GM23338 (cell line): ENCODE results near the gene DENND1B. TPM values are rescaled to one million over a fixed set of nuclear protein-coding genes. Genes with fewer than 3 reads are reported as not detected.

Experiments used
- ATAC-seq: fragments of 200-7000 bp; cut with Tn5 transposase; 3 replicates; pipeline ENCODE4 v1.9.1; 2020
- DNase-seq: peaks from one replicate; pipeline ENCODE4 v3.0.0-alpha.2; 2015; ENCODE audit warnings: low spot score
- H2AFZ ChIP-seq: fragments of 200-600 bp; sonication (generic); 2 replicates; pipeline ENCODE4 v1.8.0; 2016; ENCODE audit warnings: antibody characterized with exemption, mild to moderate bottlenecking, moderate library complexity
- H3F3A ChIP-seq: fragments of 200-600 bp; sonication (generic); replicated peaks from 2 replicates; pipeline ENCODE4 v1.8.0; 2017; ENCODE audit warnings: antibody characterized with exemption, mixed run types, low read depth
- H3K27ac ChIP-seq: fragments of 200-600 bp; sonication (generic); 2 replicates; pipeline ENCODE4 v1.6.1; 2016; ENCODE audit warnings: low read depth
- H3K27me3 ChIP-seq: fragments of 200-600 bp; sonication (generic); 2 replicates; pipeline ENCODE4 v1.8.0; 2016; ENCODE audit warnings: mild to moderate bottlenecking, mixed run types, moderate library complexity; ENCODE audit not compliant: insufficient read depth
- H3K36me3 ChIP-seq: fragments of 200-600 bp; sonication (generic); 2 replicates; pipeline ENCODE4 v1.8.0; 2016; ENCODE audit warnings: mild to moderate bottlenecking; ENCODE audit not compliant: insufficient read depth
- H3K4me1 ChIP-seq: fragments of 200-600 bp; sonication (generic); 2 replicates; pipeline ENCODE4 v1.8.0; 2016; ENCODE audit warnings: mild to moderate bottlenecking, moderate library complexity; ENCODE audit not compliant: insufficient read depth
- H3K4me2 ChIP-seq: fragments of 200-600 bp; sonication (generic); 2 replicates; pipeline ENCODE4 v1.7.1; 2017; ENCODE audit warnings: mixed run types
- H3K4me3 ChIP-seq: fragments of 200-600 bp; sonication (generic); 2 replicates; pipeline ENCODE4 v1.6.1; 2016; ENCODE audit warnings: mixed run types
- H3K79me2 ChIP-seq: fragments of 200-600 bp; sonication (generic); replicated peaks from 2 replicates; pipeline ENCODE4 v1.8.0; 2017; ENCODE audit warnings: mild to moderate bottlenecking; ENCODE audit not compliant: insufficient read depth
- H3K9me2 ChIP-seq: fragments of 200-600 bp; sonication (generic); 2 replicates; pipeline ENCODE4 v1.8.0; 2017; ENCODE audit not compliant: insufficient read depth
- H4K20me1 ChIP-seq: fragments of 200-600 bp; sonication (generic); replicated peaks from 2 replicates; pipeline ENCODE4 v1.8.0; 2017; ENCODE audit warnings: mild to moderate bottlenecking; ENCODE audit not compliant: insufficient read depth
- H3K27ac Mint-ChIP-seq: 2 replicates; pipeline ENCODE4 v1.8.0; 2020; ENCODE audit warnings: inconsistent platforms, mild to moderate bottlenecking, moderate library complexity, mixed read lengths
- H3K27me3 Mint-ChIP-seq: 3 replicates; pipeline ENCODE4 v1.8.0; 2022; ENCODE audit warnings: low read depth, mild to moderate bottlenecking, moderate library complexity, mixed read lengths, inconsistent platforms; ENCODE audit not compliant: insufficient read depth, poor library complexity
- H3K36me3 Mint-ChIP-seq: 3 replicates; pipeline ENCODE4 v1.8.0; 2021; ENCODE audit warnings: low read depth, mild to moderate bottlenecking, inconsistent platforms, moderate library complexity, mixed read lengths
- H3K4me1 Mint-ChIP-seq: 3 replicates; pipeline ENCODE4 v1.8.0; 2020; ENCODE audit warnings: mild to moderate bottlenecking, inconsistent platforms, mixed read lengths
- H3K4me3 Mint-ChIP-seq: 3 replicates; pipeline ENCODE4 v1.8.0; 2021; ENCODE audit warnings: moderate library complexity, mild to moderate bottlenecking, inconsistent platforms, mixed read lengths
- H3K9me3 Mint-ChIP-seq: 3 replicates; pipeline ENCODE4 v1.8.0; 2020; ENCODE audit warnings: moderate library complexity, mild to moderate bottlenecking, inconsistent platforms, mixed read lengths
- CREB1 ChIP-seq: fragments of 250-450 bp; sonication (Bioruptor Pico); IDR thresholded peaks from 2 replicates; pipeline ENCODE4 v1.5.0; 2020; ENCODE audit warnings: low read depth, mild to moderate bottlenecking, moderate library complexity
- ETS1 ChIP-seq: IDR thresholded peaks from 2 replicates; pipeline ENCODE4 v1.6.1; 2016; ENCODE audit warnings: antibody characterized with exemption
- EZH2 ChIP-seq: fragments of 200-600 bp; sonication (generic); IDR thresholded peaks from one replicate; pipeline ENCODE4 v1.8.0; 2017; ENCODE audit warnings: antibody characterized with exemption, mild to moderate bottlenecking, low read depth; ENCODE audit not compliant: unreplicated experiment
- JUNB ChIP-seq: IDR thresholded peaks from one replicate; pipeline ENCODE4 v1.6.1; 2016; ENCODE audit warnings: antibody characterized with exemption; ENCODE audit not compliant: unreplicated experiment
- REST ChIP-seq: IDR thresholded peaks from one replicate; pipeline ENCODE4 v1.6.1; 2018; ENCODE audit warnings: antibody characterized with exemption; ENCODE audit not compliant: unreplicated experiment
- STAT1 ChIP-seq: IDR thresholded peaks from one replicate; pipeline ENCODE4 v1.6.1; 2016; ENCODE audit warnings: antibody characterized with exemption; ENCODE audit not compliant: unreplicated experiment
- ZNF331 ChIP-seq: fragments of 250-450 bp; sonication (Bioruptor Pico); IDR thresholded peaks from 2 replicates; pipeline ENCODE4 v1.5.0; 2020; ENCODE audit warnings: low read depth, mild to moderate bottlenecking, moderate library complexity
- ZNF462 ChIP-seq: fragments of 250-450 bp; sonication (Bioruptor Pico); IDR thresholded peaks from 2 replicates; pipeline ENCODE4 v1.5.0; 2020; ENCODE audit warnings: mild to moderate bottlenecking, moderate library complexity
- polyA plus RNA-seq: library from polyadenylated mRNA; unstranded; fragments of >200 nt; fragmentation: Nextera tagmentation; extraction: Ambion mirVana; gene quantifications from 2 replicates; pipeline ENCODE4 v1.2.1, GENCODE V29; 2016
- total RNA-seq: library from RNA; depleted of rRNA; stranded (reverse); fragments of >200 nt; shearing (Covaris generic); gene quantifications from 2 replicates; pipeline ENCODE4 v1.2.3, GENCODE V29; 2014
- TF ChIP-seq, protein P1 (sequence below), 2 experiments: fragments of 200-600 bp in 1 of 2; sonication (generic) in 1 of 2; conservative IDR thresholded peaks; 2 replicates each; pipeline versions ENCODE4 v1.5.1 to v1.6.1; 2016 to 2017; ENCODE audit warnings: antibody characterized with exemption in 2 of 2, low read depth in 2 of 2, mild to moderate bottlenecking in 2 of 2, moderate library complexity in 1 of 2

DENND1B gene
- total and polyA plus RNA-seq, 2 experiments from 2014 or later, result 4.3 to 5.2 TPM

DNA sequence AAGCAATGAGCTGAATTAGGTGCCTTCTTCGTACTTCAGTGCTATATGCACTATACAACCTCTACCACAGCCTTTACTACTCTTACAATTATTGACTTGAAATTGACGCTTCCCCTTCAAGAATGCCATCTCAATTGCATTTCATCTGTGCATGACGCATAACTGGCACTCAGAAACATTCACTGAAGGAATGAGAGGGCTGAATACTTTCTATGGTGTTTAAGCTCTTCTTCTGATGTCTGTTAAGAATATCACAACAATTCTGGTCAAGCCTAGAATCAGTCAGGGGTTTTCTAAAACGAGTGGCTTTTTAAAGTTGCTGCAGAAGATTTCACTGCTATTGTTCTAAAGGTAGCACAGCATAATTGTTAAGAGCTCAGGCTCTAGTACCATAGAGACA lies 11.5 kb downstream of the DENND1B start (continued):
- TF ChIP-seq ZNF462 (CRISPR knock-in tag) (no peak), STAT1 (no peak), ETS1 (no peak), EZH2 (no peak), CREB1 (CRISPR knock-in tag) (no peak)
- TF ChIP-seq, protein P1, sequence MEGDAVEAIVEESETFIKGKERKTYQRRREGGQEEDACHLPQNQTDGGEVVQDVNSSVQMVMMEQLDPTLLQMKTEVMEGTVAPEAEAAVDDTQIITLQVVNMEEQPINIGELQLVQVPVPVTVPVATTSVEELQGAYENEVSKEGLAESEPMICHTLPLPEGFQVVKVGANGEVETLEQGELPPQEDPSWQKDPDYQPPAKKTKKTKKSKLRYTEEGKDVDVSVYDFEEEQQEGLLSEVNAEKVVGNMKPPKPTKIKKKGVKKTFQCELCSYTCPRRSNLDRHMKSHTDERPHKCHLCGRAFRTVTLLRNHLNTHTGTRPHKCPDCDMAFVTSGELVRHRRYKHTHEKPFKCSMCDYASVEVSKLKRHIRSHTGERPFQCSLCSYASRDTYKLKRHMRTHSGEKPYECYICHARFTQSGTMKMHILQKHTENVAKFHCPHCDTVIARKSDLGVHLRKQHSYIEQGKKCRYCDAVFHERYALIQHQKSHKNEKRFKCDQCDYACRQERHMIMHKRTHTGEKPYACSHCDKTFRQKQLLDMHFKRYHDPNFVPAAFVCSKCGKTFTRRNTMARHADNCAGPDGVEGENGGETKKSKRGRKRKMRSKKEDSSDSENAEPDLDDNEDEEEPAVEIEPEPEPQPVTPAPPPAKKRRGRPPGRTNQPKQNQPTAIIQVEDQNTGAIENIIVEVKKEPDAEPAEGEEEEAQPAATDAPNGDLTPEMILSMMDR (conservative IDR thresholded peaks at IDR 0.05; ENCODE audit: low read depth in 2 of 2), result no peak

- Histone ChIP-seq H3F3A (no peaks in the 10 kb centered on the region), H4K20me1 (no peaks in the 10 kb centered on the region; the same call in 1 of the 2 replicates), H3K79me2 (no peaks in the 10 kb centered on the region; the same call in 1 of the 2 replicates), H3K27me3 (no peaks in the 10 kb centered on the region), H3K4me2 (no peak overlapping the region), H3K4me1 (no peaks in the 10 kb centered on the region), H3K36me3 (no peaks in the 10 kb centered on the region), H3K27ac (no peak overlapping the region), H2AFZ (no peak overlapping the region), H3K4me3 (no peak overlapping the region), H3K9me2 (no peaks in the 10 kb centered on the region)
- DNase-seq (no peak), ATAC-seq (no peak)
- Mint-ChIP-seq H3K9me3 (no peaks in the 10 kb centered on the region), H3K36me3 (no peaks in the 10 kb centered on the region), H3K27me3 (no peaks in the 10 kb centered on the region), H3K4me3 (no peak overlapping the region), H3K27ac (no peak overlapping the region), H3K4me1 (peaks cover 2% of the 10 kb centered on the region)
- TF ChIP-seq, protein P1 (conservative IDR thresholded peaks at IDR 0.05; ENCODE audit: low read depth in 2 of 2), result no peak
- TF ChIP-seq REST, result no peak
- no peak for TF ChIP-seq JUNB
- TF ChIP-seq ZNF331, result no peak
Measured at GRCh38 chr1:197763307-197763706, 12.0 kb downstream of the DENND1B start.
